ENCODE data around the gene IL11RA.

GRCh38 chr9:34684816-34685215 is 32.8 kb downstream of the IL11RA start:
- TF ChIP-seq CTCF (conservative IDR thresholded peaks at IDR 0.05) (no peak), ZFX (IDR thresholded peaks at IDR 0.05) (no peak)
